CD4-positive, alpha-beta T cell treated with Interleukin-17A for 1 hour (primary cell): ENCODE data around the gene ARHGAP26.
A peak's percentile ranks its signal among the peaks of the same experiment; 100 is the strongest.
"Not testable (repeated sequence)": the region's sequence is repeated elsewhere in the genome, so short reads cannot be mapped to it uniquely, and the experiment has no call there.

Source experiments
- DNase-seq: peaks from one replicate; pipeline ENCODE4 v3.0.0-alpha.2; 2020

ARHGAP26 gene

GRCh38 chr5:142941245-142941644, 171.1 kb downstream of the ARHGAP26 start:
- no peak for DNase-seq

- DNase-seq: no peak
Observed at GRCh38 chr5:142942901-142943300, 172.7 kb downstream of the ARHGAP26 start.

GRCh38 chr5:142944140-142944539, 174.0 kb downstream of the ARHGAP26 start:
- no peak for DNase-seq

- no peak for DNase-seq
Observed at GRCh38 chr5:142945321-142945720, 175.1 kb downstream of the ARHGAP26 start.

- DNase-seq: no peak
Observed at GRCh38 chr5:142945845-142946244, 175.7 kb downstream of the ARHGAP26 start.

- no peak for DNase-seq
Observed at GRCh38 chr5:142946547-142947426, 176.6 kb downstream of the ARHGAP26 start.

- no peak for DNase-seq
Observed at GRCh38 chr5:142947427-142947709, 177.2 kb downstream of the ARHGAP26 start.

GRCh38 chr5:142952229-142952628, 182.1 kb downstream of the ARHGAP26 start:
- DNase-seq: no peak

- DNase-seq: not testable (repeated sequence)
Observed at GRCh38 chr5:142952871-142953270, 182.7 kb downstream of the ARHGAP26 start.

- no peak for DNase-seq
Observed at GRCh38 chr5:142954455-142954854, 184.3 kb downstream of the ARHGAP26 start.

- no peak for DNase-seq
Observed at GRCh38 chr5:142955628-142956027, 185.5 kb downstream of the ARHGAP26 start.

- DNase-seq: no peak
Observed at GRCh38 chr5:142957528-142957927, 187.4 kb downstream of the ARHGAP26 start.

GRCh38 chr5:142958944-142959682, 188.9 kb downstream of the ARHGAP26 start:
- DNase-seq: no peak

GRCh38 chr5:142959683-142960657, 189.8 kb downstream of the ARHGAP26 start:
- DNase-seq: no peak

GRCh38 chr5:142961440-142962173, 191.4 kb downstream of the ARHGAP26 start:
- DNase-seq: no peak

- DNase-seq: no peak
Observed at GRCh38 chr5:142962174-142962533, 192.0 kb downstream of the ARHGAP26 start.

GRCh38 chr5:142965258-142966120, 195.3 kb downstream of the ARHGAP26 start:
- peak; percentile 21 for DNase-seq

- DNase-seq: no peak
Observed at GRCh38 chr5:142966121-142966420, 195.9 kb downstream of the ARHGAP26 start.

GRCh38 chr5:142969186-142969585, 199.0 kb downstream of the ARHGAP26 start:
- DNase-seq: no peak

GRCh38 chr5:142969624-142970439, 199.7 kb downstream of the ARHGAP26 start:
- DNase-seq: no peak
